HL-60/S4 treated with retinoic acid at 250 ng/mL for 4 days and 3 days (cell line): ENCODE data around the gene POU3F1.

Experiments used
- in situ Hi-C: fragments of 300-500 bp; cut with MboI; formaldehyde crosslinking; loops from 2 replicates; pipeline ENCODE4 v1.7.0; 2022; ENCODE audit warnings: low sequenced_read_pairs

Gene POU3F1

GRCh38 chr1:38029685-38030511 is 16.7 kb downstream of the POU3F1 start:
- in situ Hi-C loops, result loop anchor here (10.0 to 25.0 kb wide), 2 partner anchors 557 to 805 kb away; no protein-coding TSS in a partner anchor

- in situ Hi-C loops, result loop anchor here (10.0 to 25.0 kb wide), 2 partner anchors 558 to 806 kb away; no protein-coding TSS in a partner anchor
Measured at GRCh38 chr1:38029081-38029681, 17.4 kb downstream of the POU3F1 start.

- in situ Hi-C loops, result loop anchor here (10.0 to 25.0 kb wide), 2 partner anchors 559 to 806 kb away; no protein-coding TSS in a partner anchor
Measured at GRCh38 chr1:38028671-38029070, 17.9 kb downstream of the POU3F1 start.

- in situ Hi-C loops, result loop anchor here (10.0 to 25.0 kb wide), 2 partner anchors 559 to 807 kb away; no protein-coding TSS in a partner anchor
Measured at GRCh38 chr1:38028105-38028591, 18.4 kb downstream of the POU3F1 start.

- in situ Hi-C loops, result loop anchor here (10.0 to 25.0 kb wide), 2 partner anchors 560 to 807 kb away; no protein-coding TSS in a partner anchor
Measured at GRCh38 chr1:38027201-38028104, 19.1 kb downstream of the POU3F1 start.

- in situ Hi-C loops, result loop anchor here (10.0 to 25.0 kb wide), 2 partner anchors 561 to 808 kb away; no protein-coding TSS in a partner anchor
Measured at GRCh38 chr1:38026592-38027200, 19.9 kb downstream of the POU3F1 start.

GRCh38 chr1:38025664-38026063 is 20.9 kb downstream of the POU3F1 start:
- in situ Hi-C loops, result loop anchor here (10.0 to 25.0 kb wide), 2 partner anchors 562 to 809 kb away; no protein-coding TSS in a partner anchor

GRCh38 chr1:38025233-38025632 is 21.4 kb downstream of the POU3F1 start:
- in situ Hi-C loops, result loop anchor here (10.0 to 25.0 kb wide), 2 partner anchors 562 to 810 kb away; no protein-coding TSS in a partner anchor

- in situ Hi-C loops, result loop anchor here (10.0 kb wide), 1 partner anchor 812 kb away; no protein-coding TSS in a partner anchor
Measured at GRCh38 chr1:38022810-38023209, 23.8 kb downstream of the POU3F1 start.

GRCh38 chr1:38021969-38022368 is 24.6 kb downstream of the POU3F1 start:
- in situ Hi-C loops, result loop anchor here (10.0 kb wide), 1 partner anchor 813 kb away; no protein-coding TSS in a partner anchor

GRCh38 chr1:38020396-38020795 is 26.2 kb downstream of the POU3F1 start:
- in situ Hi-C loops, result loop anchor here (10.0 kb wide), 1 partner anchor 814 kb away; no protein-coding TSS in a partner anchor

- in situ Hi-C loops, result no loop called here
Measured at GRCh38 chr1:38018864-38019343, 27.7 kb downstream of the POU3F1 start.

- in situ Hi-C loops, result no loop called here
Measured at GRCh38 chr1:38015978-38016725, 30.4 kb downstream of the POU3F1 start.

GRCh38 chr1:38014724-38015424 is 31.7 kb downstream of the POU3F1 start:
- in situ Hi-C loops, result no loop called here

GRCh38 chr1:38014171-38014570 is 32.4 kb downstream of the POU3F1 start:
- in situ Hi-C loops, result no loop called here

- in situ Hi-C loops, result no loop called here
Measured at GRCh38 chr1:38013227-38013622, 33.4 kb downstream of the POU3F1 start.

GRCh38 chr1:38012363-38013226 is 34.0 kb downstream of the POU3F1 start, which contains the start of gene UTP11:
Gene UTP11 (plus strand): TSS chr1:38012734. CDS start chr1:38012803, 69 bp downstream.
- in situ Hi-C loops, result no loop called here
